ENCODE data around the gene ZSCAN25.
"Not testable (repeated sequence)": the region's sequence is repeated elsewhere in the genome, so short reads cannot be mapped to it uniquely, and the experiment has no call there.

Gene ZSCAN25

GRCh38 chr7:99645590-99645989 is 28.8 kb downstream of the ZSCAN25 start:
- no peak for DNase-seq (ENCODE audit: low read depth)

- no peak for DNase-seq (ENCODE audit: low read depth)
These were observed 32.1 kb downstream of the ZSCAN25 start for GRCh38 chr7:99648843-99649242.

GRCh38 chr7:99651290-99651689 is 34.5 kb downstream of the ZSCAN25 start:
- no peak for DNase-seq (ENCODE audit: low read depth)

GRCh38 chr7:99652671-99653070 is 35.9 kb downstream of the ZSCAN25 start:
- no peak for DNase-seq (ENCODE audit: low read depth)

GRCh38 chr7:99653269-99653668 is 36.5 kb downstream of the ZSCAN25 start:
- not testable (repeated sequence) for DNase-seq (ENCODE audit: low read depth)

GRCh38 chr7:99653754-99654153 is 37.0 kb downstream of the ZSCAN25 start:
- DNase-seq (ENCODE audit: low read depth) = no peak

GRCh38 chr7:99654626-99655025 is 37.9 kb downstream of the ZSCAN25 start:
- not testable (repeated sequence) for DNase-seq (ENCODE audit: low read depth)

GRCh38 chr7:99657879-99658278 is 41.1 kb downstream of the ZSCAN25 start:
- not testable (repeated sequence) for DNase-seq (ENCODE audit: low read depth)

GRCh38 chr7:99665312-99666012 is 48.7 kb downstream of the ZSCAN25 start:
- DNase-seq (ENCODE audit: low read depth) = no peak

GRCh38 chr7:99666013-99666395 is 49.3 kb downstream of the ZSCAN25 start:
- no peak for DNase-seq (ENCODE audit: low read depth)

- DNase-seq (ENCODE audit: low read depth) = no peak
These were observed 50.4 kb downstream of the ZSCAN25 start for GRCh38 chr7:99667179-99667578.

GRCh38 chr7:99668541-99668940 is 51.8 kb downstream of the ZSCAN25 start:
- DNase-seq (ENCODE audit: low read depth) = no peak

- peak; percentile 14 for DNase-seq (ENCODE audit: low read depth)
These were observed 53.0 kb downstream of the ZSCAN25 start for GRCh38 chr7:99669782-99670181.

- DNase-seq (ENCODE audit: low read depth) = no peak
These were observed 55.8 kb downstream of the ZSCAN25 start for GRCh38 chr7:99672573-99672972.

GRCh38 chr7:99674995-99675742 is 58.4 kb downstream of the ZSCAN25 start:
- DNase-seq (ENCODE audit: low read depth) = no peak

- DNase-seq (ENCODE audit: low read depth) = no peak
These were observed 60.4 kb downstream of the ZSCAN25 start for GRCh38 chr7:99677013-99677647.

GRCh38 chr7:99677648-99678045 is 60.9 kb downstream of the ZSCAN25 start:
- DNase-seq (ENCODE audit: low read depth) = no peak

GRCh38 chr7:99679032-99679399 is 62.3 kb downstream of the ZSCAN25 start:
- no peak for DNase-seq (ENCODE audit: low read depth)

- DNase-seq (ENCODE audit: low read depth) = peak; percentile 20
These were observed 62.9 kb downstream of the ZSCAN25 start, which contains the start of gene CYP3A5 for GRCh38 chr7:99679400-99680191. TSS of gene CYP3A5 (minus strand) at chr7:99679996. CDS start at chr7:99679896, 100 bp downstream.
